Peyer's patch (tissue), 4 donors: ENCODE data around the gene SRP19. TPM values are rescaled to one million over a fixed set of nuclear protein-coding genes. Genes with fewer than 3 reads are reported as not detected.
"Not testable (repeated sequence)": the region's sequence is repeated elsewhere in the genome, so short reads cannot be mapped to it uniquely, and the experiment has no call there.

Source experiments
- DNase-seq, 3 donors: peaks; one replicate each; pipeline ENCODE4 v3.0.0-alpha.2; 2017 to 2019
- H3K27ac ChIP-seq, 4 donors: fragments of 200-600 bp; sonication (generic); one replicate each; pipeline ENCODE4 v1.5.1; 2016 to 2019
- H3K27me3 ChIP-seq, 2 donors: fragments of 200-600 bp; sonication (generic); one replicate each; pipeline ENCODE4 v1.5.1; 2019
- H3K36me3 ChIP-seq, 3 donors: fragments of 200-600 bp; sonication (generic); one replicate each; pipeline ENCODE4 v1.5.1; 2016 to 2019
- H3K4me1 ChIP-seq, 4 donors: fragments of 200-600 bp; sonication (generic); one replicate each; pipeline ENCODE4 v1.5.1; 2016 to 2019
- H3K4me3 ChIP-seq, 4 donors: fragments of 200-600 bp; sonication (generic); 1 replicate in 3 of 4; 2 replicates in 1 of 4; pipeline ENCODE4 v1.5.1; 2016 to 2019; ENCODE audit warnings: mild to moderate bottlenecking in 1 of 4
- H3K9me3 ChIP-seq, 4 donors: fragments of 200-600 bp; sonication (generic); one replicate each; pipeline ENCODE4 v1.5.1; 2016 to 2019; ENCODE audit warnings: mild to moderate bottlenecking in 1 of 4
- POLR2A ChIP-seq, 2 donors: fragments of 450-650 bp; IDR thresholded peaks; one replicate each; pipeline ENCODE4 v1.5.1; 2017; ENCODE audit warnings: antibody characterized with exemption in 2 of 2, mild to moderate bottlenecking in 2 of 2, moderate library complexity in 2 of 2
- total RNA-seq, 4 donors: library from RNA; depleted of rRNA; stranded (reverse); fragments of >200 nt; gene quantifications; one replicate each; pipeline ENCODE4 v1.1.0, GENCODE V29; 2016
- TF ChIP-seq, protein P1 (sequence below), 6 experiments: fragments of 450-650 bp in 4 of 6; fragments of 200-600 bp in 2 of 6; sonication (generic) in 1 of 6; IDR thresholded peaks; one replicate each; pipeline ENCODE4 v1.5.1; 2017 to 2019; ENCODE audit warnings: antibody characterized with exemption in 6 of 6, mild to moderate bottlenecking in 3 of 6, moderate library complexity in 1 of 6

Gene SRP19
- total RNA-seq, 4 donors from 2014 or later, result 15.7 to 63.7 (median 27.1) TPM

DNA sequence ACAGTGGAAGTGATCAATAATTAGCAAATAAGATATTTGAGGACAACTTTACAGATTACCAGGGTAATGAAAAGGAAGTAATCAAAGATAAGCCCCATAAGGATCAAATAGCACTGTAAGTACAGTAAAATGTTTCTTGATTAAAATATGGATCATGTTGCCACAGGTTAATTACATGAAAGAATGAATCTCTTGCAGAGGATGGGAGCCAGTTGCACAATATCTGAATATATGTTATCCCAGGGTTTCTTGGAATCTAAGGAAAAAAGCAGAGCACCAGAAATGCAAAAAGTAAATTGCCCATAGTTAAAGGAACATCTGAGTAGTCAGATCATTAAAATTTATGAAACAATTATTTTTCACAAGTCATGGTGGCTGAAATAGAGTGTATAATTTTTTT is 13.8 kb upstream of the SRP19 start:
- H3K36me3 ChIP-seq, result no peaks in the 10 kb centered on the region
- TF ChIP-seq POLR2A (IDR thresholded peaks at IDR 0.05), result no peak
- TF ChIP-seq, protein P1, sequence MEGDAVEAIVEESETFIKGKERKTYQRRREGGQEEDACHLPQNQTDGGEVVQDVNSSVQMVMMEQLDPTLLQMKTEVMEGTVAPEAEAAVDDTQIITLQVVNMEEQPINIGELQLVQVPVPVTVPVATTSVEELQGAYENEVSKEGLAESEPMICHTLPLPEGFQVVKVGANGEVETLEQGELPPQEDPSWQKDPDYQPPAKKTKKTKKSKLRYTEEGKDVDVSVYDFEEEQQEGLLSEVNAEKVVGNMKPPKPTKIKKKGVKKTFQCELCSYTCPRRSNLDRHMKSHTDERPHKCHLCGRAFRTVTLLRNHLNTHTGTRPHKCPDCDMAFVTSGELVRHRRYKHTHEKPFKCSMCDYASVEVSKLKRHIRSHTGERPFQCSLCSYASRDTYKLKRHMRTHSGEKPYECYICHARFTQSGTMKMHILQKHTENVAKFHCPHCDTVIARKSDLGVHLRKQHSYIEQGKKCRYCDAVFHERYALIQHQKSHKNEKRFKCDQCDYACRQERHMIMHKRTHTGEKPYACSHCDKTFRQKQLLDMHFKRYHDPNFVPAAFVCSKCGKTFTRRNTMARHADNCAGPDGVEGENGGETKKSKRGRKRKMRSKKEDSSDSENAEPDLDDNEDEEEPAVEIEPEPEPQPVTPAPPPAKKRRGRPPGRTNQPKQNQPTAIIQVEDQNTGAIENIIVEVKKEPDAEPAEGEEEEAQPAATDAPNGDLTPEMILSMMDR (IDR thresholded peaks at IDR 0.05), result no peak
- H3K9me3 ChIP-seq, result no peaks in the 10 kb centered on the region
- H3K27ac ChIP-seq, result no peak overlapping the region
- no peak for DNase-seq
- H3K27me3 ChIP-seq, result no peaks in the 10 kb centered on the region
- no peaks in the 10 kb centered on the region for H3K4me1 ChIP-seq
- H3K4me3 ChIP-seq, result no peak overlapping the region

DNA sequence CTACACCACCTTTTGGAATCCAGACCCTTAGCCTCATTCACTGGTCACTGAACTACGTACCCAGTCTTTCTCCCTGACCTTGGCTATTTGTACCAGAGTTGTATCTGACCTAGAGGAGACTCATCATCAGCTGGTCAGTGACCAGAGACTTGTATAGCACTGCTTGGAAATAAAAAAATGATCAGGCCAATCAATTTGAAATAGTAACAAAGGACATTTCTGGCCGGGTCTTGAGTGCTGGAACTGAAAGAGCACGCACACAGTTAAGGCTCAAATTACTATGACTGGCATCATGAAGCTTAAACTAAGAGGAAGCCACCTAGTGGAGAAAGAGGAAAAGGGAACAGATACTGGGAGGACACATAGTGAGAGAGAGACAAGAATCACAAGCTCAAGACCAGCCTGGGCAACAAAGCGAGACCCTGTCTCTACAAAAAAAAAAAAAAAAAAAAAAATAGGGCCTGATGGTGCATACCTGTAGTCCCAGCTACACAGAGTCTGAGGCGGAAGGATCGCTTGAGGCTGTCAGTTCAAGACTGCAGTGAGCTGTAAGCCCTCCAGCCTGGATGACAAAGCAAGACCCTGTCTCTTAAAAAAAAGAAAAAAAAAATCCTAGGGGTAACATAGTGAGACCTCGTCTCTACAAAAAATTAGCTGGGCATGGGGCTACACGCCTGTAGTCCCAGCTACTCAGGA is 12.8 kb upstream of the SRP19 start:
- TF ChIP-seq, protein P1 (IDR thresholded peaks at IDR 0.05), result peak; percentile 33 to 69 (median 64)
- no peak for TF ChIP-seq POLR2A (IDR thresholded peaks at IDR 0.05)
- no peaks in the 10 kb centered on the region for H3K9me3 ChIP-seq
- no peak overlapping the region for H3K27ac ChIP-seq
- no peaks in the 10 kb centered on the region for H3K36me3 ChIP-seq
- no peak for DNase-seq
- no peaks in the 10 kb centered on the region for H3K27me3 ChIP-seq
- H3K4me1 ChIP-seq, result no peaks in the 10 kb centered on the region
- H3K4me3 ChIP-seq, result no peak overlapping the region

DNA sequence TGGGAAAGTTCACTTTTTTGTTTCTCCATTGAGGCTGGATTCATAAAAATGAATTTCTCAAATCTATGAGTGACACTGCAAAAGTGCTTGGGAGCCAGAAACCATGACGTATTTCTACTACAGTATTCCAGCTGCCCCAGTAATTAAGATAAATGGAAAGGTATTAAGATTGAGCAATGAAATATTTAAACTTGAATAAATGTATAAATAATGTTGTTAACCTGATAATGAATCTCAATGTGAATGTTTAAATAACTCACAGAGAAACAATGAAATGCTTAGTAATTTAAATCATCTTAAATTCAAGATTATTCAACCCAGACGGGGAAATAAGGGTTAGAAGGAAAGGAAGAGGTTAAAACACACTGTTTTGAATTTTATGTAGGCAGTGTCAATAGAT is 11.2 kb upstream of the SRP19 start:
- TF ChIP-seq, protein P1 (IDR thresholded peaks at IDR 0.05), result no peak
- no peak for TF ChIP-seq POLR2A (IDR thresholded peaks at IDR 0.05)
- DNase-seq, result no peak
- no peaks in the 10 kb centered on the region for H3K27me3 ChIP-seq
- H3K9me3 ChIP-seq, result no peaks in the 10 kb centered on the region
- no peak overlapping the region for H3K4me3 ChIP-seq
- H3K36me3 ChIP-seq, result no peaks in the 10 kb centered on the region
- no peak overlapping the region for H3K27ac ChIP-seq
- H3K4me1 ChIP-seq, result no peaks in the 10 kb centered on the region

DNA sequence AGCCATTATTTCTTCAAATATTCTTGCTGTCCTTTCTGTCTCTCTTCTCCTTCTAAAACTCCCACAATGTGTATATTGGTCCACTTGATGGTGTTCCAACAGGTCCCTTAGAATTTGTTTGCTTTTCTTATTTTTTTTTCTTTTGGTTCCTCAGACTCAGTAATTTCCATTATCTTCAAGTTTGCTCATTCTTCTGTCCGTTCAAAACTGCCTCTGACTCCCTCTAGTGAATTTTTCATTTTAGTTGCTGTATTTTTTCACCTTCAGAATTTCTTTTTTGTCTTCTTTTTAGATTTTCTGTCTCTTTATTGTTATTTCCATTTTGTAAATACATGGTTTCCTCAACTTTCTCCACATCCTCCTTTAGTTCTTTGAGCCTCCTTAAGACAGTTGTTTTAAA is 6.4 kb upstream of the SRP19 start:
- Histone ChIP-seq H3K27ac (no peak overlapping the region), H3K4me3 (no peak overlapping the region), H3K27me3 (no peaks in the 10 kb centered on the region), H3K4me1 (no peaks in the 10 kb centered on the region), H3K9me3 (no peaks in the 10 kb centered on the region), H3K36me3 (no peaks in the 10 kb centered on the region)
- TF ChIP-seq, protein P1 (IDR thresholded peaks at IDR 0.05), result no peak
- no peak for TF ChIP-seq POLR2A (IDR thresholded peaks at IDR 0.05)
- no peak for DNase-seq

DNA sequence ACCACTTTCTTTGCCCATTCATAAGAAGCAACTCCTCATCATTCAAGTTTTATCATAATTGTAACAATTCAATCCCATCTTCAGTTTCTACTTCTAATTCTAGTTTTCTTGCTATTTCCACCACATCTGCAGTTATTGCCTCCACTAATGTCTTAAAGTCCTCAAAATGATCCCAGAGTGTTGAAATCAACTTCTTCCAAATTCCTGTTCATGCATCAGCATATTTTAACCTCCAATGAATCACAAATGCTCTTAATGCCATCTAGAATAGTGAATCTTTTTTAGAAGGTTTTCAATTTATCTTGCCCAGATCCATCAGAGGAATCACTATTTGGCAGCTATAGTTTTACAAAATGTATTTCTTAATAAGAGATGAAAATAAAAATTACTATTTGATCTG is 3.2 kb upstream of the SRP19 start:
- TF ChIP-seq, protein P1 (IDR thresholded peaks at IDR 0.05), result no peak
- TF ChIP-seq POLR2A (IDR thresholded peaks at IDR 0.05), result no peak
- Histone ChIP-seq H3K4me3 (no peak overlapping the region), H3K4me1 (peaks cover 0 to 11% (median 2%) of the 10 kb centered on the region in 4 donors), H3K27ac (no peak overlapping the region), H3K36me3 (no peaks in the 10 kb centered on the region), H3K27me3 (no peaks in the 10 kb centered on the region), H3K9me3 (no peaks in the 10 kb centered on the region)
- DNase-seq, result no peak

DNA sequence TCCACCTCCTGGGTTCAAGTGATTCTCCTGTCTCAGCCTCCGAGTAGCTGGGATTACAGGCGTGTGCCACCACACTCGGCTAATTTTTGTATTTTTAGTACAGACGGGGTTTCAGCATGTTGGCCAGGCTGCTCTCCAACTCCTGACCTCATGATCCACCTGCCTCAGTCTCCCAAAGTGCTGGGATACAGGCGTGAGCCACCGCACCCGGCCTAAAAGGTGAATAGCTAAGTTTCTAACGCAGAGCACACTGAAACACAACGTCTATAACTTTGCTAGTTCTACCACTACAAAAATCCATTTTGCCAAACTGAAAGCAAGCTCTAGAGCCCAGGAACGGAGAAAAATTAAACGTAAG is 537 bp upstream of the SRP19 start:
- not testable (repeated sequence) for H3K27me3 ChIP-seq, DNase-seq, H3K9me3 ChIP-seq
- Histone ChIP-seq H3K4me1 (peaks cover 0 to 18% (median 2%) of the 10 kb centered on the region in 4 donors), H3K4me3 (peak overlapping the region; percentile 59 to 88 (median 75)), H3K36me3 (peaks cover 0 to 21% (median 0%) of the 10 kb centered on the region in 3 donors), H3K27ac (peak overlapping the region; percentile 64 to 86 (median 80))
